Stimulated activated CD8-positive, alpha-beta memory T cell treated with anti-CD3 and anti-CD28 coated beads, Interleukin-2, amount 100 ng/mL, for 1 hour (primary cell): ENCODE results near the gene TTF2.

ENCODE experiments used
- DNase-seq, 2 donors: peaks; one replicate each; pipeline ENCODE4 v3.0.0-alpha.2; 2020; ENCODE audit warnings: low read depth in 2 of 2

The TTF2 gene

DNA sequence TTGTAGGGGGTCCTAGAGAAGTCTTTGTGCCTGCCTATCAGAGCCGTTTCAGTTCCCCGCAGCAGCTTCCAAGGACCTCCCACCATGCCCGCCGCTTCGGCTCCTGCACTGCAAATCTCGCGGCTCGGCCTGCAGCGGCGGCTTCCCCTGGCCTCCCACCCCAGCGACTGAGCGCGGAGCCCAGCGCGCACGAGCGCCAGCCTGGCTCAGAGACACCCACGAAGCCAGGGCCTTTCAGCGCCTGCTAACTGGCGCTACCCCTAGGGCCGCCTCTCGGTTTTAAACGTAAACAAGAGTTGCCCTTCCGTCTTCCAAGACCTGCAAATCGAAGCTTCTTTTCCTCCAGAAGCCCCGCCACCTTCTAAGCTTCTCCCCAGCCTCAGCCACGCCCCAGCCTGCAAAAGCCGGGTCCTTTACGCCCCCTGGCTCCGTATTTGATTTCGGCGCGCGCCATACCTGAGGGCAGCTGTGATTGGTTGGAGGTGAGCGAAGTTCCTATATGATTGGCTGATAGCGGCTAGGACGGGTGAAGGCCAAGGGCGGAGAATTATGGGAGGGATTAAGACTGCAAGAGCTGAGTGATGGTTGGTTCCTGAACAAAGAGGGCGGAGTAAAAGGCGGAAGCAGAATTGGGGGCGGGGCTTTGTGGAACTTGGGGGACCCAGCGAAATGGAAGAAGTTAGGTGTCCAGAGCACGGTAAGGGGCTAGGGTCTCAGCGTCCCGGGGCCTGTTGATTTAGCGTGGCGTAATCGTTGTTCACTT is at the start of gene TTF2:
Gene TTF2, plus strand, starts transcription at position 649 of the 763 bp plus-strand sequence. Its CDS starts 21 bp downstream, at position 670.
- peak; percentile 83 to 92 for DNase-seq

DNA sequence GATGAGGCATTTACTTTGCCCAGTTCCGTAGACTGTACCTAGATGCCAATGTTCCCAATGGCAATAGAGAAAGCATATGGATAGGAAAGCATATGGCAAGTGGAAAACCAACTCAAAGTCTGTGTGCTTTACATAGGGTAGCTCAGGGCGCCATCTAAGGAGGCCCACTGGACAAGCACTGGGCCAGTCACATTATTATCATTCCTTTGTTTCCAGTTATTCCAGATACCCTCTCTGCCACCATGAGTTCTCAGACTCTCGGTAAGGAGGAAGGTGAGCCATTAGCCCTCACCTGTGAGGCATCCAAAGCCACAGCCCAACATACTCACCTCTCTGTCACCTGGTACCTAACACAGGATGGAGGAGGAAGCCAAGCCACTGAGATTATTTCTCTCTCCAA is 48.8 kb upstream of the TTF2 start:
- no peak for DNase-seq

DNA sequence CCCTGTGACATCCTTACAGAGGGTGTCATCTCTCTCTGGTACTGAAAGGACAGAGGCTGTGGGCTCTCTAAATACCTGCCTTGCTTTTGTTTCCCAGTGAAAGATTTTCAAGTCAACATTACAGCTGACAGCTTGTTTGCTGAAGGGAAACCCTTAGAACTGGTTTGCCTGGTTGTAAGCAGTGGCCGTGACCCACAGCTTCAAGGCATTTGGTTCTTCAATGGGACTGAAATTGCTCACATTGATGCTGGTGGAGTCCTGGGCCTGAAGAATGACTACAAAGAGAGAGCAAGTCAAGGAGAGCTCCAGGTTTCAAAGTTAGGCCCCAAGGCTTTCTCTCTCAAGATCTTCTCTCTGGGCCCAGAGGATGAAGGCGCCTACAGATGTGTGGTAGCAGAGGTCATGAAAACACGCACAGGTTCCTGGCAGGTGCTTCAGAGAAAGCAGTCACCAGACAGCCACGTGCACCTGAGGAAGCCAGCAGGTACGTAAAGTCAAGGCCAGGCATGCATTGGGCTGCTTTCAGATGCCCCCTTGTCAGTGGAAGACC is 46.7 kb upstream of the TTF2 start:
- no peak for DNase-seq

DNA sequence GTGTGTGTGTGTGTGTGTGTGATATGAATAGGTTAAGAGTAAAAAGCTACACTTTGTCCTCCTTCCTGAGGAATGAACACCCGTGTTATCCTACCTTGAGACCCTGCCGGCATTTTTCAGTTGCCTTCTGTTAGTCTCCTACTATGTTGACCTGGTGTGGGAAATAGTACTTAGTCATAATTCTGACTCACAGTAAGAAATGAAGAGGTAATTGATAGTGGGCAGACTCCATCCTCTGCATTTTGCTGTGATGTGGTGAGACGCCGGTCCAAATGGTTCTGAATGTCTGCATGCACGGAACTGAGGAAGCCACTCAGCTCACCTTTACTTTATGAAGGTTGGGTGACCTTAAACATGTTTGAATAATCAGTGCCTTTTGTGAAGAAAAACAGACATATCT is 45.9 kb upstream of the TTF2 start:
- no peak for DNase-seq

DNA sequence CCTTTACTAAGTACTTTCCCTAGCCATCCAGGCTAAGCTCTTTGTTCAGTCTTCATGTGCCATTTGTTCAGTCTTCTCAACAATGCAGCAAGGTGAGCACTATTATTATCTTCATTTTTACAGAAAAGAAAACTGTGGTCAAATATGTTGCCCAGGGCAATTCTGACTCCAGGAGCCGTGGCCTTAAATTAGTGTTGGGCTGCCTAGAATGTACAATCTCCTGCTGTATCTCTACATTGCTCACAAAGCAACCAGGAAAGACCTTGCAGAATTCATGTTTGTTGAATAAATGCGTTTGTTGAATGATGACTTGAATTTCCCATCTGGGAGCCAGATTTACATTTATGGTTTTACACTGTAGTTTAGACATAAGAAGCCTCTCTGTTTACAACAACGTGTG is 44.4 kb upstream of the TTF2 start:
- no peak for DNase-seq

DNA sequence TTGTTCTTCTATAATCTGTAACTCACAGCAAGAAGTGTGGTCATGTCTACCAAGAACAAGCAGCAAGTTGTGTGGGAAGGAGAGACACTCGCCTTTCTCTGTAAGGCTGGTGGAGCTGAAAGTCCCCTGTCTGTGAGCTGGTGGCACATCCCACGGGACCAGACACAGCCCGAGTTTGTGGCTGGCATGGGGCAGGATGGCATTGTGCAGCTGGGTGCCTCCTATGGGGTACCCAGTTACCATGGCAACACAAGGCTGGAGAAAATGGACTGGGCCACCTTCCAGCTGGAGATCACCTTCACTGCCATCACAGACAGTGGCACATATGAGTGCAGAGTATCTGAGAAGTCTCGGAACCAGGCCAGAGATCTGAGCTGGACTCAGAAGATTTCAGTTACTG is 43.1 kb upstream of the TTF2 start:
- DNase-seq: no peak

DNA sequence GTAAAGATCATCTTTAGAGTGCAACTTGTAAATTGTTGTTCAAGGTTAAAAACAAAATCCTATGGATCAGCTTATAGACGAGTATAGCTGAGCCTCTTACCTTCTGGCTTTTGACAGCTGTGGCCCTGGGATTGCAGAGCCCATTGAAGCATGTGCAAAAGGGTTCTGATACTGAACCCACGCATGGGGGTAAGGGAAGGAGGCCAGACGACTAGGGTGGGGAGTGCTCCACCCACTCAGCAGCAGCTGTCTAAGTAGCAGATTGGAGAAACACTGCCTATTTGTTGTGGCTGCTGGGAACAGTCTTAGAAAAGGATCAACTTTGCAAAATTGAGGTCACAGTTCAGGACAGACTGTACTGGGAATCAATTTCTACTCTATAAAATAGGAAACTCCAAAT is 42.5 kb upstream of the TTF2 start:
- no peak for DNase-seq

DNA sequence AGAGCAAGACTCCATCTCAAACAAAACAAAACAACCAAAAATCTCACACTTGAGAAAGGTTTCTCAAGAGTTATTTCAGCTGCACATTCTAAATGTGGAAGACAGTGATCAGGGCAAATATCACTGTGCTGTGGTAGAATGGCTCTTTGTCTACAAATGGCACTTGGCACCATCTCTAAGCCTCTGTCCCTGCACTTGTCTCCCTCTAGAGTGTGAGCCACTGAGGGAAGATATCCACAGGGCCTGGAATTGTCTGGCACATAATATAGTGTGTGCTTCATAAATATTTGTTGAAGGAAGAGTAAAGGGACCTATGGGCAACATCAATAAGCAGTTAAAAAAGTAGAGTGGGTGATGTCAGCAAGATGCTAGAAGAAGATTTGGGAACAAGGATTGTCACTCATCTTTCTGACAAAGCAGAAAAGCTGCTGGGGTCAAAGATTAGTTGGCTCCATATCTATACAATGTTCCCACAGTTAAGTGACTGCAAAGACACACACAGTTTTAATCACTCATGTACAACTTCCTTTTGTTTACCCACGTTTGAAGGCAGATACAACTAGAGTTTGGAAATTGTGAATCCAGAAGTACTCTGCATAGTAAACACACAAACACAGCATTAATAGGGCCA is 39.5 kb upstream of the TTF2 start:
- DNase-seq: no peak

DNA sequence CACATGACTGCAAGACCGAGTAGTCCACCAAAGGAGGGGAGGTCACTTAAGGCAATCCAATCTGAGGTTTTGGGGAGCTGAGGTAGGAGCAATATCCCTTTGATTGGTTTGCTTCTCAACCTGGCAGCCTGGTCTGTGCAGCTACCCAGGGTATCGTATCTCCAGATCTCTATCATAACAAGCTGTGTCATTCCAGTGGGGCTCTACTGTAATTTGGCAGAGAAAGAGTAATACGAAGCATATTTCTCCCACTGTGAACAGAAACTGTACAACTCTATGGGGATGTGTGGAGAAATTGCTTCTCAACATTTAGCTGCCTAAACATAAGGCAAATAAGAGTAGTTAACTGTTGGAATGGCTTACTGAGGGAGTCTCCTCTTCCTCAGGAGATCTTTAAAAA is 38.0 kb upstream of the TTF2 start:
- no peak for DNase-seq

DNA sequence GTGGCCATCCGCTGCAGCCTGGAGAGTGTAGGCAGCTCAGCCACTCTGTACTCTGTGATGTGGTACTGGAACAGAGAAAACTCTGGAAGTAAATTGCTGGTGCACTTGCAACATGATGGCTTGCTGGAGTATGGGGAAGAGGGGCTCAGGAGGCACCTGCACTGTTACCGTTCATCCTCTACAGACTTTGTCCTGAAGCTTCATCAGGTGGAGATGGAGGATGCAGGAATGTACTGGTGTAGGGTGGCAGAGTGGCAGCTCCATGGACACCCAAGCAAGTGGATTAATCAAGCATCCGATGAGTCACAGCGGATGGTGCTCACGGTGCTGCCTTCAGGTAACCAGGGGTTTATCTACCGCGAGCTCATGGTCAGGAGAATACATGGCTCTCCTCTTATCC is 34.6 kb upstream of the TTF2 start:
- no peak for DNase-seq

DNA sequence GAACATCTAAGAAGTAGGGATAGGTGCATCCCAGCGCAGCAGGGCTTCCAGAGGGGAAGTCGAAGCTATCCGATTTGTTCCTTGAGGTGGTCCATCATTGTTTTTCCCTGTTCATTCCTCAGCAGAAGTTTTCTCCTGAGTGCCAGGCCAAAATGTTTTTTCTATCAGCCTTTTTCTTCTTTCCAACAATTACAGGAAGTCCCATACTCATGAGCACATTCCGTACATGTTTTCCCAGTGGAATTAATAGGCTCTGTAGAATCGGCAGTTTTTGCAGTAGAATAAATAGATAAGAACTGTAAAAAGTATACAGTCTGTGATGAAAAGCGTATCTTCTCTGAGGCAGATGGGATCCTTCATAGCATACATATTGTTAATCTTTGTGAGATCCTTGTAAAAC is 33.8 kb upstream of the TTF2 start:
- DNase-seq: no peak

DNA sequence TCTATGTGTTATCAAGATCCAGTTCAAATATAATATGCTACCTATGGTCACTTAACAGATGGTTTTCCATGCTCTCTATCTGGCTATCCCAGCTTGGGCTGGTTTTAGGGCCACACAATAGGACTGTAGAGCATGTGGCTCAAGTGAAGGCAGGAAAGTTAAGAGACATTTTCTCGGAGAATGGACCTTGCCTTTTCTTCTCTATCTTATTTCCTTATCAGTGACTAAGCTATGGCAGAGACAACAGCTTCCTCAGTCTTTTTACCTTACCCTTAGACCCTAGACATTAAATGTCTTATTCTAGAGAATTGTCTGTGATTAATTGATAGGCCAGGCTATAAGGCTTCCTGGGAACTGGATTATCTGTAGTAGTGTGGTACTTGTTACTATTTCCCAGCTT is 30.4 kb upstream of the TTF2 start:
- DNase-seq: no peak

DNA sequence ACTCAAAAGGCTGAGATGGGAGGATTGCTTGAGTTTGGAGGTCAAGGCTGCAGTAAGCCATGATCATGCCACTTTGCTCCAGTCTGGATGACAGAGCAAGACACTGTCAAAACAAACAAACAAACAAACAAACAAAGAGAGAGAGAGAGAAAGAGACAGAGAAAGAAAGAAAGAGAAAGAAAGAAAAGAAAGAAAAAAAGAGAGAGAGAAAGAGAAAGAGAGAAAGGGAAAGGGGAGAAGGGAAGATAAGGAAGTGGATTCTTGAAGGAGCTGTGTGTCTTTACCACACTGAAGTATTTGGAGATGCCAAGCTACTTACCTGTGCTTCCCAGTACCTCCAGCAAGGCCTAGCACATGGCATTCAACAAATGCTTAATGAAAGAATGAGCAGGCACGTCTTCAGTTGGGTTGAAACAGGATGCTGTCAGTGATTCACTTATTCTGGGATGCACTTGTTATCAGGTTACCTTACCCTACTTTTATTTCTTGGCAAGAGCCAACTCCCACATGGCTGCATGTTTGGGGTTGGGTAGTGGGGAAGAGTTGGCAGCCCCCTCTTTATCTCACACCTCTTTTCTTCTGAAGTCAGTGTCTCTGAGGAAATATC is 29.8 kb upstream of the TTF2 start:
- DNase-seq: no peak

DNA sequence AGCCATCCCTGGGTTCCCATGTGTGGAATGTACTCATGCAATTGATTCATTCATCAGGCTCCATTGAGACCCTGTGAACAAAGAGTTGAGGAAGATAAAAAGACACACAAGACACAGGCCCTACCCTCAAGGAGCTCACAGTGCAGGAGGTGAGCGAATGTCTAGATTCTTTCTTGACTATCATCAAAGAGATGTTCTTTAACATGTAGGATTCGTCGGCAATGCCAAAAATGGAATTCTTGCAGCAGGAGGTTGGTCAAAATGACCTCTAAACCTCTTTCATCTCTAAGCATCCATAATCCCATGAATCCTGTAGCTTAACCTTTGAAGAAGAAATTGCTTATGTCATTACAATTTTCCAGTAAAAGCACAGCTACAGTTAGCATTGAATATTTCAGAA is 27.9 kb upstream of the TTF2 start:
- DNase-seq: no peak

DNA sequence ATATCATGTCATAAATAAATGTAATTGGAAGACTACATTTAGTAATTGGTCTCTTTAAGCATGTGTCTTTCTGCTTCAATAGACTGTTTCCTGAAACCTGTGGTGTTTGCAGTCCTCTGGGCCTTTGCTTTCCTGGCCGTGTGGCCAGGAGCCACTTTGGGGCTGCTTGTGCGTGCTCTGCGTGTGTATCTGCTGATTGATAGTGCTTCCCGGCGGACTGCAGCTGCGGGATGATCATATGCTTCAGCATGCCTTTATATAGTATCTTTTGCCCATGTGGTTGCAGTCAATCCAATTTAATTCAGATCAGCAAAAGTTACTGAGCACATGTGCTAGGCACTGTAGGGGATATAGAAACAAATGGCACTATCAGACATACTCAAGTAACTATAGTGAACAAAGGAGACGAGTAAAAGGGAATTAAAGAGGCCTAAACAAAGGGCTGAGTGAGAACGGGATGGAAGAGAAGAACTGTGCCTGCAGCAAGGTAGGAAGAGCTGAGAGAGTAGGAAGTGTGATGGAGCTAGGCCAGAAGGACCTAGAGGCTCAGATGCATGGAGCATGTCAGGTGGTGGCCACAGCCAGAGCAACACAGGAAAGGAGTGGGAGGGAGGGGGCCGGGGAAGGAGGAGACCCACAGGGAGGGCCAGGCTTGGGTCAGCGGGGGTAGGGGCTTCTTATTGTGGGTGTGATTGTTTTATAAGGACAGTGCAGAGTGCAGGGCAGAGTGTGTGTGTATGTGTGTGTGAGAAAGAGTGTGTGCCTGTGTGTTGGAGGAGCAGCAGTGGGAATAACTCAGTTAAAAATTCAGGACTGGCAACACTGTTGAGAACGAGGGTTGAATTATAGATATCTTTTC is 27.2 kb upstream of the TTF2 start:
- no peak for DNase-seq

DNA sequence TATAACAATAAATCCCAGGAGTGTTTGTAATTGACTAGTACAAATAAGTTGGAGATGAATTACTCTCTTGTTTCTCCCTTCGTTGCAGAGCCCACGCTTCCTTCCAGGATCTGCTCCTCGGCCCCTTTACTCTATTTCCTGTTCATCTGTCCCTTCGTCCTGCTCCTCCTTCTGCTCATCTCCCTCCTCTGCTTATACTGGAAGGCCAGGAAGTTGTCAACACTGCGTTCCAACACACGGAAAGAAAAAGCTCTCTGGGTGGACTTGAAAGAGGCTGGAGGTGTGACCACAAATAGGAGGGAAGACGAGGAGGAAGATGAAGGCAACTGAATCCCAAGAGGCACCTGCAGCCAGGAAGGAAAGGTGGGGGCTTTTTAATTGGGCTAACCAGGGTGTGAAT is 26.4 kb upstream of the TTF2 start:
- no peak for DNase-seq

DNA sequence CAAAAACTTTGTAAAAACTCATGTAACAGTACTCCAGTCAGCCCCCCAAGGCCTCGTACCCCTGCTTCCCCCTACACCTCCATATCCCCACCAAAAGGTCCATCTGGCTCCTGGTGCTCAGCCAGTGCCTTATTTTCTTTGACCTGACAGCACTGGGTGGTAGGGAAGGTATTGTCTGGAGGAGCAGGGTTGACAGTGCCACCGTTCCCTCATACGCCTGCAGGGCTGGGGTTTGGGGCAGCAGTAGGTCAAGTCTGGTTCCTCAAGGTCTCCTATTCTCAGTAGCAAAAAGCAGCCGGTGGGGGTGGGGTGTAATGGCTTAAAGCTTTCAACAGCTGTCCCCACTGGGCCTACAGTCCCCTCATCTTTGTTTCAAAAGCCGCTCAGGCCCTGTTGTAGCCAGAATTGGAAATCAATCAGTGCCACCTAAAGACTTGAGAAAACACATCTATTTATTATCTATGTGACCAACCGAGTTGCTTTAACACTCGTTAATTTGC is 25.3 kb upstream of the TTF2 start:
- no peak for DNase-seq

DNA sequence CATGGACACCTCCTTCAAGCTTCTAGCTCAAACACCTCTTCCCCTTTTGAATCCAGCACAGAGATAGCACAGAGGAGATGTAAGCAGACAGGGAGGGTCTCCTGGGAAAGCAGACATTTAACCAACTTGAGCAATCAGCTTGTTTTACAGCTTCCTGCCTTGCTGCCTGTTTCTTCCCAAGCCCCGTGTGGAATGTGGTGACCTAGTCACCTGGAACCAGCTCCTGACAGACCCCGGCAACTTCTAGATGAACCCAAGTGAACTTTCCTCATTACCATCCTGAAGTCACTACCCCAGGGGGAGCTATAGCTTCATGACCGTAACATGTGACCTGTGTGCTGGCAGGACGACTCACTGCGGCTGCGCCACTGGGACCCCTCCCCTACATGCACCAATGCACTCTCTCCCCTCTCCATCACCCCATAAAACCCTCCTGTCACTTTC is 24.1 kb upstream of the TTF2 start:
- no peak for DNase-seq

DNA sequence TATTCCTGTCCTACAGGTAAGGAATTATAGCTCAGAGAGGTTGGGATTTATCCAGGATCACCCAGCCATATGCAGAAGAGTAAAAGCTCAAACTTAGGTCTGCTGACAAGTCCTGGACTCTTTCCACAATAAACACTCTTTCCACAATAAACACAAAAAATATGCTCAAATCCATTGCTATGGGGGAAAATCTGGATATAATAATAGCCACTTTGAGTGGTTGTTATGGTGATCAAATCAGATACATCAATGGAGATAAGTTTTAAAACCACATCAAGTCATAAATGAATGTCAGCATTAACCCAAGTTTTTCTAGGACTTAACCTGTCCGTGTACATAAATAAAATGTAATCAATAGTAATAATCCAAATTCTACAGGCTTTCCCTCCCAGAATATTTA is 22.3 kb upstream of the TTF2 start:
- no peak for DNase-seq

DNA sequence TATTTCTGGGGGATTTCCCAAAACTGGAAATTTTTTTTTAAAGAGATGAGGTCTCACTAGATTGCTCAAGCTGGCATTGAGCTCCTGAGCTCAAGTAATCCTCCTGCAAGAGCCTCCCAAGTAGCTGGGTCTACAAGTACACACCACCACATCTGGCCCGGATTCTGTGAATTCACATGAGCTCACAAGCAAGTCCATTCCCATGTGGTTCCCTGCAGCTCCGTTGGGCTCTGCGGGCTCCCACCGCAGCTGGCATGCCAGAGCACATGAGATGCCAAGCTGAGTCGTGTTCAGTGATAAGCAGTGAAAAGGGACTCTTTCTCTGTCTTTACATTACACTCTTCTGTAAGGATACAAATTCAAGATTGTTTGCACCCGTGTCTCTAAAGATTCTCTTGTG is 21.9 kb upstream of the TTF2 start:
- no peak for DNase-seq

DNA sequence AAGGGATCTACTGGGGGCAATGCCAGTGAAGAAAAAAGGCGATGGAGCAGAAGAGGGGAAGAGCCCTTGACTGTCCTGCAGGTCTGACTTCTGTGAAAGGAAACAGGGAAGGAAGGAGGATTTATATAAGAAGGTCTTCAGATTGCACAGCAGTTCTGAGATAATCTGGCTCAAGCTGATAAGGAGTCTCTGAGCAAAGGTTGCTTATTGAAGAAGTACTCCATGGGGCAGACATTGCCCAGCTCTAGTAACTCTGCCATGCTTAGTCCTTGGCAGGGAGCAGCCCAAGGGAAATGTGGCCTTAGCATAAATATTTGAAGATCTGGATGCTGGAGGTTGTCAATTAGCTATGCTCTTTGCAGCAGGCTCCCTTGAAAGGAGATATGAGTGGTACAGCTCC is 15.9 kb upstream of the TTF2 start:
- DNase-seq: no peak

DNA sequence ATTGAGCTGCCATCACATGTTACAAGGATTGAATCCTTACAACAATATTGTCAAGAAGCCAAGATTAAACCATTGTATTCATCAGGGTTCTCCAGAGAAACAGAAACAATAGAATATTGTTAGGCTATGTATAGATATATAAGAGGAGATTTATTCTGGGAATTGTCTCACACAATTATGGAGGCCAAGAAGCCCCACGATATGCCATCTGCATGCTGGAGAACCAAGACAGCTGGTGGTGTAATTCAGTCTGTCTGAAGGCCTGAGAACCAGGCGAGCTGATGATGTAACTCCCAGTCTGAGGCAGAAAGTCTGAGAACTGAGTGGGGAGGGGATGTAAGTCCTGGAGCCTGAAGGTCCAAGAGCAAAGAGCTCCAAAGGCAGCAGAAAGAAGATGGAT is 14.5 kb upstream of the TTF2 start:
- DNase-seq: no peak
